ENCODE data around the gene RBM20.

DNA sequence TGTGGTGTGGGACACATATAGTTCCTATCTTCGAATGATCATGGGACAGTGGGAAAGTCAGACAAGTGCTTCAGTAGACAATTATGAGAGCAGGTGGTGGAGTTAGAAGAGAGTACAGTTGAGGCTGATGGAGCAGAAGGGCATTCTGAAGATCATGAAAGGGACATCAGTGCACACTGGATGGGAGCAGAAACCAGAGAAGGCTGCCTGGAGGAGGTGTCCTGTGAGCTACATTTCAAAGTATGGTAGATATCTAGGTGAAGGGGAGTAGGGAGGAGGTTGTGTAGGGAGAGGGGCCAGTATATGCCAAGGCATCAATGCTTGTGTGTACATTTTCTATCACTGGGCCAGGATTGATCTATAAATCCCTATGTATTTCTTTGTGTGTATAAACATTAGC lies 127.3 kb downstream of the RBM20 start:
- TF ChIP-seq POLR2AphosphoS5 (IDR thresholded peaks at IDR 0.05) (no peak), CTCF (IDR thresholded peaks at IDR 0.05) (no peak), POLR2A (IDR thresholded peaks at IDR 0.05) (no peak)

Data from sigmoid colon (tissue), 4 donors.